ENCODE data around the gene EPB41L2.
"Not testable (repeated sequence)": the region's sequence is repeated elsewhere in the genome, so short reads cannot be mapped to it uniquely, and the experiment has no call there.

EPB41L2 gene

DNA sequence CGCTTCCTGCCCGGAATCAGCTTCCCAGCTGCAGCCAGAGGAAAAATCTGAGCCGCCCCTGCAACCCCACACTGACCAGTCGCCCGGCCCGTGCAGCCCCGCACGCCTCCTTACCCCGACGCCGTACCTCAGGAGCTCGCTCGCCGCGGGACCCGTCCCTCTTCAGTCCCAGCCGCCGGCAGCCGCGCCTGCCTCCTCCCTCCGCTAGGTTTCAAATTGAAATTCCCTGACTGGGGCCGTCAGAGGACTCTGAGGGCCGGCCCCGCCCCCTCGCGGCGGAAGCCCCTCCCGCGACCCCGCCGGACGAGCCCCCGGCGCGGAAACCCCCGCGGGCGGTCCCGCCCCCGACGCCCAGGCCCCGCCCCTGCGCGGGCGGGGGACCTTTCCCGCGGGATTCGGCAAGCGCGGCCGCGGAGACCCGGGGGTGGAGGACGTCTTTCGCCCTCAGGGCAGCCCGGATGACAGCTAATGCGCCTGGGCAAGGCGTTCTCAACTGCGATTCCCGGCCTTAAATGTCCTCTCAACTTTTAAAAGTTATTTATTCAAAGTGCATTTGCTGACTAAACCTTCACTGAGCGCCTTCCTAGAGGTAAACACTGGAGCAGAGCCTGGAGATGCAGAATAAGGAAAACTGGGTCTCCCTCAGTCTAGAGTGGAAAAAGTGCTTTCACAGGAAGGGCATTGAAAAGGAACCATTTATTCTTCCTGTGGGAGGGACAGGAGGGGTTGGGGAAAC, at the start of gene EPB41L2:
Gene EPB41L2, minus strand, starts transcription at position 218 of the 736 bp plus-strand sequence. CDS start 106,760 bp downstream, outside the sequence.
- peak in 1 of 2 experiments; percentile 64 for DNase-seq

DNA sequence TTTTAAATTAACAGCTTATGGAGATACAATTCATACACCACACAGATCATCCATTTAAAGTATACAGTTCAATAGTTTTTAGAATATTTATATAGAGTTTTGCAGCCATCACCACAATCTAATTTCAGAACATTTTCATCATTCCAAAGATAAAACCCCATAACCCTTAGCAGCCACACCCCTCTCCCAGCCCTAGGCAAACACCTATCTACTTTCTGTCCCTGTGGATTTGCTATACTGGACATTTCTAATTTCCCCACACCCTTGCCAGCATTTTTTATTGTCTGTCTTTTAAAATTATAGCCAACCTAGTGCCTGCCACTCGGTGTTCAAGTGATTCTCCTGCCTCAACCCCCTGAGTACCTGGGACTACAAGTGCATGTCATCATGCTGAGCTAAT, 49.2 kb upstream of the EPB41L2 start:
- no peak for DNase-seq

DNA sequence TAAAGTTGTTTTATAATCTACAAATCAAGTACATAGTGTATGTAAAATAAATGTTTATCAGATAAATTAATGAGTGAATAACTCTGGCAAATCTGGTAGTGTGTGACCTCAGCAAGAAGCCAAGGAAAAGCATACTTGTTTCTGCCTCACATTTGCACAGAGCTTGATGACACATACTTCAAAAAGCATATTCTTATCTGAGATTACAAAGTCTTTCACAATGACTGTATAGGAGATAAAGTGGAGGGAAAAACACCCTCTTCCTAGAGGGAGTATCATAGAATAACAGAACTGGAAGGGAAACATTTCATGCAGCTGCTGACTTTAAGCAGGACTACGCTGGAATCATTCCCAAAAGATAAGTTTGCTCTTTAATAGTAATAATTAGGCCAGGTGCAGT, 44.1 kb upstream of the EPB41L2 start:
- no peak for DNase-seq

DNA sequence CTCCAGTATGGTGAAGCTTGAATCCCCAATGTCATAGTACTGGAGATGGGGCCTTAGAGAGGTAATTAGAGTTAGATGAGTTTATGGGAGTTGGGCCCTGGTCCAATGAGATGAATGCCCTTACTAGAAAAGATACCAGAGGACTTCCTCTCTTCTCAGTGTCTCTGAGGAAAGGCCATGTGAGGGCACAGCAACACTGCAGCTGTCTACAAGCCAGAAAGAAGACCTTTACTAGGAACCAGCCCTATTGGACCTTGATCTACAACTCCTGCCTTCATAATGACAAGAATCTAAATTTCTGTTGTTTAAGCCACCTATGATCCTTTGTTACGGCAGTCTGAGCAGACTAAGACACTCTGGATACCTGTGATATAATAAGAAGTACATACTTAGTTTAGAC, 40.9 kb upstream of the EPB41L2 start:
- DNase-seq, result no peak

DNA sequence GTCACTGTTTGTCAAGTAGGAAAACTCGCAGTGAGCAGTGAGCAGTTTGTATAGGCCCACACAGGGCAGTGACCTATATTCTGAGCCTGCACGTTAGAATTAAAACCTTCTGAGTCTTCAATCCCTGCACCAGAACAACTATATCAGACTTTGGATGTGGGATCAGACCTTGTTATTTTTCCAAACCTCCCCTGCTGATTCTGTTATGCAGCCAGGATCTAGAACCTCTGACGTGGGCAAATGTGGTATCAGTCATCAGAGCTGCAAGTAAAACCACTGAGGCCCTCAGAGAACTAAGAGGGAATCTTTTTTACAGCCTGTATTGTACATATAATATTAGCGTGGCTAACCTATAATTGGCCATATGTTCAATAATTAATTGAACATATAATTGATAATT, 40.3 kb upstream of the EPB41L2 start:
- no peak for DNase-seq

DNA sequence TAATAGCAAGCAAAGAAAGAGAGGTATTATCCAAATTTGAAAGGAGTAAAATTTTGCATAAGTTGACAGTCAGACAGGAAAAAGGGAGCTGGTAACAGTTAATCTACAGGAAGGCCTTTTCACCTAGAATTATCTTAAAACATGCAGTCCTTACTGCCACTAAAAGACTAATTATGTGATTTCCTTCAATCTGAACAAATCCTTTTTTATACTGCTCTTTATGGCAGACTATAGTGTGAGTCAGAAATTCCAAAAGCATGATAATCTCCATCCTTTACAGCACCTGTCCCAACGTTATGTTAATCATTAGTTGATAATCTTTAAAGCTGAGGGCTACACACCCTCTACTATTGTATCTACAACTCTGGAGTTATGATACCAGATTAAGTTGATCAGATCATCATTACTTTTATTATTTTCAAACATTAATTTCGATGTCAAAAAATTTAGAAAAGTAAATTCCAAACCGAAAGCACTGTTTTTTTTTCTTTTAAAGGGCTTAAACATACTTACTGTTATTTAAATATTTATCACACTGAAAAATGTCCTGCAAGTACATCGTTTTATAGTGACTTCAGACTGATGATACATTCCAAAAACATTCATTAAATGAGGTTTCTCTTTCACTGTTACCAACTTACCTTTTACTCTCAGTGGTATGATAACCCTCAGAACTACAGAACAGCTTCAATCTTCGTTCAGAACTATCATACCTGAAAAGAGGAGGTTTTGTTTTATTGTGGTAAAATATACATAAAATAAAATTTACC, 39.1 kb upstream of the EPB41L2 start:
- no peak for DNase-seq

DNA sequence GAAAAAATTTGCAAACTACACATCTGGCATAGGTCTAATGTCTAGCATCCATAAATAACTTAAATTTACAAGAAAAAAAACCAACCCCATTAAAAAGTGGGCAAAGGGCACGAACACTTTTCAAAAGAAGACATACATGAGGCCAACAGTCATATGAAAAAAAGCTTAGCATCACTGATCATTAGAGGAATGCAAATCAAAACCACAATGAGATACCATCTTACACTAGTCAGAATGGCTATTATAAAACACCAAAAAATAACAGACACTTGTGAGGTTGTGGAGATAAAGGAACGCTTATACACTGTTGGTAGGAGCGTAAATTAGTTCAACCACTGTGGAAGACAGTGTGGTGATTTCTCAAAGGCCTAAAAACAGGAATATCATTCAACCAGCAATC, 33.7 kb upstream of the EPB41L2 start:
- no peak for DNase-seq

- no peak for DNase-seq
Measured at GRCh38 chr6:131093334-131093733, 30.3 kb upstream of the EPB41L2 start.

- not testable (repeated sequence) for DNase-seq
Measured at GRCh38 chr6:131091944-131092343, 28.9 kb upstream of the EPB41L2 start.

DNA sequence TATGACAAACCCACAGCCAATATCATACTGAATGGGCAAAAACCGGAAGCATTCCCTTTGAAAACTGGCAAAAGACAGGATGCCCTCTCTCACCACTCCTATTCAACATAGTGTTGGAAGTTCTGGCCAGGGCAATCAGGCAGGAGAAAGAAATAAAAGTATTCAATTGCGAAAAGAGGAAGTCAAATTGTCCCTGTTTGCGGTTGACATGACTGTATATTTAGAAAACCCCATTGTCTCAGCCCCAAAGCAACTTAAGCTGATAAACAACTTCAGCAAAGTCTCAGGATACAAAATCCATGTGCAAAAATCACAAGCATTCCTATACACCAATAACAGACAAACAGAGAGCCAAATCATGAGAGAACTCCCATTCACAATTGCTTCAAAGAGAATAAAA, 27.3 kb upstream of the EPB41L2 start:
- DNase-seq, result not testable (repeated sequence)

DNA sequence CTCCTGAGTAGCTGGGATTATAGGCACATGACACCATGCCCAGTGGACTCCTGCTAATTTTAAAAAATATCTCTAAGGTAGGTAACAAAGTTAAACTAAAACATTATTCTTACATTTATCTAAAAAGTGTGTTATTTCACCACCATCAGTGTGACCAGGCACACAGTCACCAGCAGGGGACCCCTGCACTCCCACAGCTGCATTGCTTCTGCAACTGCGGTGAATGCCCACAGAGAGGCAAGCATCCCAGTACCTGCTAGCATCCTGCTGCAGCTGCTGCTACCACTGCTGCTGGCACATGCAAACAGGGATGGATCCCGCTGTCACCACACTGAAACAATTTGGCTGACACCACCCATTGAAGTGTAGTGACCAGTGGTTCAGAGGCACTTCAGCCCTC, 21.9 kb upstream of the EPB41L2 start:
- DNase-seq, result no peak

DNA sequence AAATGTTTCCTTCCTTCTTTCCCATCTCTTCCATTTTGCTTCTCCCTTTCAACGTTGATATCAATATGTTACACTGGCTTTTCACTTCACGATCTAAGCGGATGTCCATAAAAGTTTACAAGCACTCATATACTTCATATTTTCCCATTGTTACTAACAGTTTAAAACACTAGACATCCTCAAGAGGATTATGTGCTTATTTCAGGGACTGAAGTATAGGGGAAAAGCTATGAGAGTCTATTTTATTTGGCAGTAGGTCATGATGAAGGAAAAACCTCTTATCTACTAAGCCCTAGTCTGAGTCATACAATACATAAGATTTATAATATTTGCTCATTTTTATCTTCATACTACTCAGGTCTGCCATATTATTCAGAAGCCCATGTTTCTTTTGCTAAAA, 20.6 kb upstream of the EPB41L2 start:
- DNase-seq, result no peak

DNA sequence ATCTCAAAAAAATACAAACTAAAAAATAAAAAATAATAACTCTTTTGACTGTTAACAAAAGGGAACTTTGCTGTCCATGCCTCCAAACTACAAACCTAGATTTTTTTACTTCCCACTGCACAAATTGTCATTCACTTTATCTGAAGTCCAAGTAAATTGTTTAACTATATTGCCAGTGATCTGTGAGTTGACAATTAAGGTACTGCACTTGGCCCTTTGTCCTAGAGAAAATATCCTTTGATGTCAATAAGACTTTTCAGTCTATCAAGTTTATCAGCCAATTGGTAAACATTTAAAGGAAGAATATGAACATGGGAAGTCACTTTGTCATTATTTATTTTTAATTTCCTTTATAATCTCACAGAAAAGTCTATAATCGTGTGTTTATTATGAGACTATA, 19.3 kb upstream of the EPB41L2 start:
- DNase-seq, result no peak

GRCh38 chr6:131080084-131080483, 17.0 kb upstream of the EPB41L2 start:
- DNase-seq, result no peak

DNA sequence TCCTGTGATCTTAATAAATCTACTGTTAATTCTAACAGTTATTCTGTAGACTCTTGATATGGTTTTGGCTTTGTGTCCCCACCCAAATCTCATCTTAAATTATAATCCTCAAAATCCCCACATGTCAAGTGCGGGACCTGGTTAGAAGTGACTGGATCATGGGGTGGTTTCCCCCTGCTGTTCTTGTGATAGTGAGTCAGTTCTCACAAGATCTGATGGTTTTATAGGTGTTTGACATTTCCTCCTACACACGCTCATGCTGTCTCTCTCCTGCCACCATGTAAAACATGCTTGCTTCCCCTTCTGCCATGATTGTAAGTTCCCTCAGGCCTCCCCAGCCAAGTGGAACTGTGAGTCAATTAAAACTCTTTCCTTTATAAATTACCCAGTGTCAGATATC, 10.5 kb upstream of the EPB41L2 start:
- DNase-seq, result no peak

DNA sequence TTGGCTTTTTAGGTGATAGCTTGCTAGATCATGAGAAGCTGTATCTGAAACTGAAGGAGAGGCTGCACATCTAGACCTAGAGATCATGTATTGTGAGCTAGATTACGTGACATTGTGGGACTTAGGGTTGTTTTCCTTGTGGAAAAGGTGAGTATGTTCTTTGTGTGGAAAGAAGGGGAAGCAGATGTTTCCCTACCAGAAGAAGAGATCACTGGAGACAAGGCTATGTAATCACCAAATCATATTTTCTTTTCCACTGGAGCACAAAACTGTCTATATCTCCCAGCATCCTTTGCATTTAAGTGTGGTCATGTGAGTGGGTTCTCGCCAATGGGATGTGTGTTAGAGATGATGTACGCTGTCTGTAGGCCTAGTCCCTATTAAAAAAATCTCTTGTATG, 7.0 kb upstream of the EPB41L2 start:
- DNase-seq, result no peak

- no peak for DNase-seq
Measured at GRCh38 chr6:131068165-131068564, 5.1 kb upstream of the EPB41L2 start.

DNA sequence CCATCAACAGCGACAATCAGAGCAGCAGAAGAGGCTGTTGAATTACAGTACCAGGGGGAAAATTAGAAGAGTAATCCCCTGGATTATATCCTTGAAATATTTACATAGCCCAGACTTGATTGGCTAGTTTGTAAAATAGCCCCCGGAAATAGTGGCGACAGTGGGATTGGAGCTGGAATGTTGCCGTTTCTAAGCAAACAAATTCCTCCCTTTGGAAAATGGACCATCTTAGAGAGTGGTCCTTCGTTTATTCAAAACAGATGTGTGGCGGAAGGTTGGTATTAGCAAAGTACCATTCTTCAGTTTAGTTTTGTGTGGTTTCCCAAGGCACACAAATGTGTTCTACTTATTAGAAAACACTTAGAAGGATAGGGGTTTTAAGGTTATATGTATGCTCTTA, 4.5 kb upstream of the EPB41L2 start:
- no peak for DNase-seq

GRCh38 chr6:131065824-131066171, 2.8 kb upstream of the EPB41L2 start:
- no peak for DNase-seq

- DNase-seq, result no peak
Measured at GRCh38 chr6:131065112-131065823, 2.2 kb upstream of the EPB41L2 start.

- DNase-seq, result no peak
Measured at GRCh38 chr6:131063764-131064272, 773 bp upstream of the EPB41L2 start.

DNA sequence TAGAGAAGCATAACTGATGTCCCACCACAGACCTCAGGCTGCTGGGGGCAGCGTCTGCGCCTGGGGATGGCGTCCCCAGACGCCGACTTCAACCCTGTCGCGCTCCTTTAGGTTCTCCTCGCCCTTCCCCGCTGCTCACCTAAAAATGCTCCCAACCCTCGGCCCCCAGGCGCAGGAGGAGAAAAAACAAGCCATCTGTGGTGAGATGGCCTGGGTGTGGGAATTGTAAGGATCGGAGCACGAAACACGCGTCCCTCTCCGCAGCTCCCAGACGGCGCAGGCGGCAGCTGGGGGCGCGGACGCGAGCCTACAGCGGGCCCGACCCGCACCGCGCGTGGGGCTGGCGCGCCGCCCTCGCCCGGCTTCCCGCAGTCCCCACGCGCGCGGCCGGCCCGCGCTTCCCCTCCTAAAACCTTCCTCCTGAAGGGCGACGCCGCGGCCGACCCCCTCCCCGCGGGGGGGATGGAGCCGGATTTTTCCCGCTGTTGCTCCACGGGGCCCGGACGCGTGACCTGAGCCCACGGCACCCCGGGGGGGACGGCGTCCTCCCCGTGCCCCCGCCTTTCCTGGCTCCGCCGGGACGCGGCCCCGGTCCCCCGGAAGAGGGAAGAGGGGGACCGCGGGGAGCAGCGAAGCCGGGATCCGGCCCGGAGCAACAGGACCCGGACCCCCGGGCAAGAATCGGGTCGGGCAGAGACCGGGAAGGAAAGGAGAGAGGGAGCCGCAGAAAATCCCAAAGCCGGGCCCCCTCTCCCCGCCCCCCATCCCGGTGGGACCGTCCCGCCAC, 611 bp downstream of the EPB41L2 start:
- peak in 1 of 2 experiments; percentile 2 for DNase-seq

GRCh38 chr6:131061751-131062119, 1.3 kb downstream of the EPB41L2 start:
- no peak for DNase-seq
